IMR-90 (cell line): ENCODE measurements around the gene ENTPD1. TPM values are rescaled to one million over a fixed set of nuclear protein-coding genes. Genes with fewer than 3 reads are reported as not detected.

ENCODE experiments used
- ATAC-seq: fragments of 200-7000 bp; cut with Tn5 transposase; 2 replicates; pipeline ENCODE4 v1.9.1; 2020; ENCODE audit warnings: low read depth, mild to moderate bottlenecking, moderate library complexity
- BruUV-seq: library from RNA; stranded (reverse); fragments of 400-500 nt; replicated peaks from 2 replicates; lab custom pipeline; 2021; lab: Mats Ljungman, UMichigan
- CTCF ChIA-PET: fragments of 300-600 bp; formaldehyde crosslinking; extraction: SDS; loops from one replicate; lab custom pipeline; 2021; ENCODE audit warnings: antibody characterized with exemption; lab: Yijun Ruan, JAX
- POLR2A ChIA-PET: fragments of 300-600 bp; sonication (Branson Sonifier 250); formaldehyde crosslinking; loops from one replicate; lab custom pipeline; 2022; ENCODE audit warnings: antibody characterized with exemption; ENCODE audit not compliant: unreplicated experiment; lab: Charles Lee
- DNase-seq: peaks from one replicate; pipeline ENCODE4 v3.0.0; 2013
- H2AFZ ChIP-seq: replicated peaks from 2 replicates; pipeline ENCODE3; 2013; ENCODE audit warnings: low read length, mild to moderate bottlenecking; ENCODE audit not compliant: poor library complexity
- H2AK5ac ChIP-seq: 2 replicates; pipeline ENCODE4 v1.6.1; 2013; ENCODE audit warnings: low read depth, low read length, inconsistent platforms
- H2AK9ac ChIP-seq: replicated peaks from 2 replicates; pipeline ENCODE3; 2013; ENCODE audit warnings: mild to moderate bottlenecking, low read depth, low read length, moderate library complexity; ENCODE audit not compliant: poor library complexity
- H2BK120ac ChIP-seq: 2 replicates; pipeline ENCODE4 v1.6.1; 2013; ENCODE audit warnings: low read depth, low read length, inconsistent platforms
- H2BK15ac ChIP-seq: 3 replicates; pipeline ENCODE4 v1.6.1; 2013; ENCODE audit warnings: low read depth, low read length, inconsistent platforms
- H2BK20ac ChIP-seq: 2 replicates; pipeline ENCODE4 v1.6.1; 2013; ENCODE audit warnings: low read depth, mild to moderate bottlenecking, inconsistent platforms, low read length, moderate library complexity
- H2BK5ac ChIP-seq: 2 replicates; pipeline ENCODE4 v1.6.1; 2013; ENCODE audit warnings: mild to moderate bottlenecking, low read depth, low read length, inconsistent platforms; ENCODE audit not compliant: poor library complexity, severe bottlenecking
- H3K14ac ChIP-seq: replicated peaks from 2 replicates; pipeline ENCODE4 v1.6.1; 2013; ENCODE audit warnings: low read depth, low read length, inconsistent platforms
- H3K18ac ChIP-seq: 2 replicates; pipeline ENCODE4 v1.6.1; 2013; ENCODE audit warnings: low read depth, low read length, control low read depth
- H3K23ac ChIP-seq: 2 replicates; pipeline ENCODE4 v1.6.1; 2013; ENCODE audit warnings: low read depth, low read length, inconsistent platforms
- H3K27ac ChIP-seq: 2 replicates; pipeline ENCODE4 v1.5.1; 2013; ENCODE audit warnings: mild to moderate bottlenecking, control low read depth, low read length; ENCODE audit not compliant: insufficient read depth
- H3K27me3 ChIP-seq: 2 replicates; pipeline ENCODE4 v1.6.1; 2013; ENCODE audit warnings: low read length; ENCODE audit not compliant: control insufficient read depth, insufficient read depth
- H3K36me3 ChIP-seq: 2 replicates; pipeline ENCODE4 v1.6.1; 2013; ENCODE audit warnings: low read length, mixed read lengths; ENCODE audit not compliant: control insufficient read depth, insufficient read depth
- H3K4ac ChIP-seq: 2 replicates; pipeline ENCODE4 v1.6.1; 2013; ENCODE audit warnings: low read depth, low read length, inconsistent platforms
- H3K4me1 ChIP-seq: 2 replicates; pipeline ENCODE4 v1.6.1; 2013; ENCODE audit warnings: low read length, mixed read lengths; ENCODE audit not compliant: control insufficient read depth, insufficient read depth
- H3K4me2 ChIP-seq: 2 replicates; pipeline ENCODE4 v1.6.1; 2013; ENCODE audit warnings: low read depth, mild to moderate bottlenecking, control low read depth, low read length, moderate library complexity
- H3K4me3 ChIP-seq: 2 replicates; pipeline ENCODE4 v1.5.1; 2013; ENCODE audit warnings: low read depth, mild to moderate bottlenecking, control low read depth, low read length, moderate library complexity; ENCODE audit not compliant: insufficient read depth
- H3K56ac ChIP-seq: 2 replicates; pipeline ENCODE4 v1.6.1; 2013; ENCODE audit warnings: low read length, inconsistent platforms; ENCODE audit not compliant: insufficient read depth; ENCODE audit errors: extremely low read depth
- H3K79me1 ChIP-seq, 2 experiments: 2 replicates each; pipeline ENCODE4 v1.6.1; 2013; ENCODE audit warnings: low read length in 2 of 2, inconsistent platforms in 1 of 2, low read depth in 1 of 2
- H3K9ac ChIP-seq: 2 replicates; pipeline ENCODE4 v1.6.1; 2013; ENCODE audit warnings: low read depth, low read length, control low read depth
- H3K9me1 ChIP-seq: 2 replicates; pipeline ENCODE4 v1.6.1; 2013; ENCODE audit warnings: low read length, inconsistent platforms; ENCODE audit not compliant: insufficient read depth
- H3K9me3 ChIP-seq: 2 replicates; pipeline ENCODE4 v1.6.1; 2013; ENCODE audit warnings: low read length; ENCODE audit not compliant: control insufficient read depth, insufficient read depth
- H4K20me1 ChIP-seq: 2 replicates; pipeline ENCODE4 v1.6.1; 2013; ENCODE audit warnings: low read length, inconsistent platforms; ENCODE audit not compliant: insufficient read depth
- H4K5ac ChIP-seq: 2 replicates; pipeline ENCODE4 v1.6.1; 2013; ENCODE audit warnings: mild to moderate bottlenecking, low read depth, low read length, control low read depth
- H4K8ac ChIP-seq, 2 experiments: 2 replicates each; pipeline ENCODE4 v1.6.1; 2013; ENCODE audit warnings: low read depth in 2 of 2, low read length in 2 of 2, control low read depth in 1 of 2, inconsistent platforms in 1 of 2
- H4K91ac ChIP-seq: 2 replicates; pipeline ENCODE4 v1.6.1; 2013; ENCODE audit warnings: low read depth, low read length, inconsistent platforms; ENCODE audit not compliant: insufficient read depth
- BHLHE40 ChIP-seq: fragments of 150-350 bp; IDR thresholded peaks from 2 replicates; pipeline ENCODE4 v1.6.1; 2016; ENCODE audit warnings: mild to moderate bottlenecking, low read depth, low read length
- FOS ChIP-seq: fragments of 150-350 bp; IDR thresholded peaks from 2 replicates; pipeline ENCODE4 v1.6.1; 2016; ENCODE audit warnings: low read depth, low read length
- MAFK ChIP-seq: IDR thresholded peaks from 2 replicates; pipeline ENCODE4 v1.6.1; 2012; ENCODE audit warnings: low read depth, low read length, improper control_type of control experiment
- POLR2A ChIP-seq: IDR thresholded peaks from 2 replicates; pipeline ENCODE4 v1.6.1; 2012; ENCODE audit warnings: mild to moderate bottlenecking, low read depth, low read length
- WGBS, 2 experiments: methylation state at CpG; one replicate each; pipeline versions ENCODE4 v1.1.5 to v1.1.7; 2013; ENCODE audit warnings: missing lambda C conversion rate in 2 of 2; ENCODE audit not compliant: insufficient read length in 1 of 2; ENCODE audit errors: extremely low coverage in 2 of 2; 5-methylcytosine and 5-hydroxymethylcytosine counted together
- dilution Hi-C: fragments of 300-500 bp; cut with HindIII; formaldehyde crosslinking; loops from one replicate; pipeline ENCODE4 v1.14.3; 2018; ENCODE audit warnings: low sequenced_read_pairs; ENCODE audit not compliant: unreplicated experiment
- in situ Hi-C: fragments of 300-500 bp; cut with MboI; formaldehyde crosslinking; loops from 3 replicates; pipeline ENCODE4 v1.14.3; 2019; ENCODE audit warnings: low sequenced_read_pairs, inconsistent platforms, mixed read lengths
- intact Hi-C: fragments of 100-400 bp; cut with micrococcal nuclease; formaldehyde crosslinking; loops from 2 replicates; pipeline ENCODE4 v1.10.0; 2022
- polyA plus RNA-seq, 3 experiments: library from polyadenylated mRNA; depleted of rRNA; stranded (reverse); fragments of >200 nt; gene quantifications; 2 replicates each; pipeline ENCODE4 v1.2.3, GENCODE V29; 2012; ENCODE audit warnings: low replicate concordance in 1 of 3
- total RNA-seq: library from RNA; depleted of rRNA; stranded (reverse); fragments of >200 nt; gene quantifications from 2 replicates; pipeline ENCODE4 v1.2.3, GENCODE V29; 2012
- TF ChIP-seq, protein P1 (sequence below): conservative IDR thresholded peaks from 2 replicates; pipeline ENCODE4 v1.5.1; 2012; ENCODE audit warnings: mild to moderate bottlenecking, low read depth, low read length, improper control_type of control experiment
- TF ChIP-seq, protein P2 (sequence below): fragments of 150-350 bp; IDR thresholded peaks from 2 replicates; pipeline ENCODE4 v1.6.1; 2016; ENCODE audit warnings: low read depth, mild to moderate bottlenecking, low read length, moderate library complexity, borderline replicate concordance

ENTPD1 gene
- total and polyA plus RNA-seq, 2 of the 4 experiments (the other 2 are of a cell fraction): under 0.01 TPM; not detected in 1

DNA sequence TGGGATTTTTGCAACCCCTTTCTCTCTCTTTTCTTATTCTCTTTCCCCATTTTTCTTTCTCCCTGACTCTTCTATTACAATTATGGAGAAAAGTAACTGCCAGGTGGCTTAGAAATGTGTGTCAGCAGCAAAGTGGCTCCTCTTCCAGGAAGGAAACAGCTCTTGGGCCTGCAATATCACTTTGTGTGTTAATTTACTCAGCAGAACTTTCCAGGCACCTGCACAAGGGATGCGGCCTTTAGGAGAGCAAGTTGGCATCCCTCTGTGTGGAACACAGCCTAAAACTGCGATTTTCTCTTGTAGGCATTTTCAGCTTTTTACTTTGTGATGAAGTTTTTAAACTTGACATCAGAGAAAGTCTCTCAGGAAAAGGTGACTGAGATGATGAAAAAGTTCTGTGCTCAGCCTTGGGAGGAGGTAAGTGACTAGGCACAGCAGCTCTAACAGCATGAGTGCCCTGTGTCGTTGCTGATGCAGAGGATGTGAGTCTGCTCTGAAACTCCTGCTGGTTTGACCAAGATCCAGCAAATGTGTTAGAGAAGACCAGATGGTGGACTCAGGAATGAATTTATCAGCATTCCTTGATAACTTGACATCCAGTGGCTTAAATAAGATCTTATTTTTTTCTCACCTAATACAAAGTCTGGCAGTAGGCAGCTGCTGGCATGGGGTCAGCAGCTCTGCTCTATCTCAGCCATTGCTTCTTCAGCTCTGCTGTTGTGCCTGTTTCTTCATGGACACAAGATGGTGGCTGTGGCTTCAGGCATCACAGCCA is 104.4 kb downstream of the ENTPD1 start:
- H3K9ac ChIP-seq: no peak overlapping the region
- ATAC-seq (no peak), DNase-seq (peak; percentile 20)
- ChIA-PET POLR2A (no interaction called here), CTCF (interaction anchor here (0.8 to 3.7 kb wide), 2 partner anchors 12 to 167 kb away, joined by 3 to 10 read pairs; partner anchors contain the start of gene TCTN3)
- no peaks in the 10 kb centered on the region for H4K20me1 ChIP-seq
- H3K36me3 ChIP-seq: no peaks in the 10 kb centered on the region
- no peak overlapping the region for H3K23ac ChIP-seq
- no peak overlapping the region for H3K4ac ChIP-seq
- H3K56ac ChIP-seq: no peak overlapping the region
- H2BK20ac ChIP-seq: no peak overlapping the region
- H4K5ac ChIP-seq: no peak overlapping the region
- no peak overlapping the region for H3K18ac ChIP-seq
- in situ Hi-C loops: no loop called here
- no peak overlapping the region for H3K4me2 ChIP-seq
- no peak overlapping the region for H2AK5ac ChIP-seq
- no peak overlapping the region for H2BK15ac ChIP-seq
- no peaks in the 10 kb centered on the region for H3K27me3 ChIP-seq
- no peaks in the 10 kb centered on the region for H3K79me1 ChIP-seq
- H2AK9ac ChIP-seq: no peak overlapping the region
- no peaks in the 10 kb centered on the region for H3K9me3 ChIP-seq
- no TSS peak for BruUV-seq
- intact Hi-C loops: loop anchor here (10.0 kb wide), 1 partner anchor 426 kb away; no protein-coding TSS in a partner anchor
- H2BK120ac ChIP-seq: no peak overlapping the region
- peaks cover 2% of the 10 kb centered on the region; the same call in 1 of the 2 replicates for H3K4me1 ChIP-seq
- H4K8ac ChIP-seq: no peak overlapping the region
- no peak overlapping the region for H2BK5ac ChIP-seq
- no peak overlapping the region for H3K4me3 ChIP-seq
- no peak overlapping the region for H2AFZ ChIP-seq
- no peaks in the 10 kb centered on the region for H3K9me1 ChIP-seq
- no peak overlapping the region for H4K91ac ChIP-seq
- dilution Hi-C loops: no loop called here
- 56% methylated on average over 2 of the region's 3 CpGs; no CpG with 5 or more reads in 1 of the 2 experiments for WGBS, 2 experiments
- H3K27ac ChIP-seq: no peak overlapping the region
- no peak for TF ChIP-seq FOS
- TF ChIP-seq, protein P1, sequence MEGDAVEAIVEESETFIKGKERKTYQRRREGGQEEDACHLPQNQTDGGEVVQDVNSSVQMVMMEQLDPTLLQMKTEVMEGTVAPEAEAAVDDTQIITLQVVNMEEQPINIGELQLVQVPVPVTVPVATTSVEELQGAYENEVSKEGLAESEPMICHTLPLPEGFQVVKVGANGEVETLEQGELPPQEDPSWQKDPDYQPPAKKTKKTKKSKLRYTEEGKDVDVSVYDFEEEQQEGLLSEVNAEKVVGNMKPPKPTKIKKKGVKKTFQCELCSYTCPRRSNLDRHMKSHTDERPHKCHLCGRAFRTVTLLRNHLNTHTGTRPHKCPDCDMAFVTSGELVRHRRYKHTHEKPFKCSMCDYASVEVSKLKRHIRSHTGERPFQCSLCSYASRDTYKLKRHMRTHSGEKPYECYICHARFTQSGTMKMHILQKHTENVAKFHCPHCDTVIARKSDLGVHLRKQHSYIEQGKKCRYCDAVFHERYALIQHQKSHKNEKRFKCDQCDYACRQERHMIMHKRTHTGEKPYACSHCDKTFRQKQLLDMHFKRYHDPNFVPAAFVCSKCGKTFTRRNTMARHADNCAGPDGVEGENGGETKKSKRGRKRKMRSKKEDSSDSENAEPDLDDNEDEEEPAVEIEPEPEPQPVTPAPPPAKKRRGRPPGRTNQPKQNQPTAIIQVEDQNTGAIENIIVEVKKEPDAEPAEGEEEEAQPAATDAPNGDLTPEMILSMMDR: no peak
- no peak for TF ChIP-seq MAFK
- no peak for TF ChIP-seq POLR2A
- no peak for TF ChIP-seq BHLHE40
- TF ChIP-seq, protein P2, sequence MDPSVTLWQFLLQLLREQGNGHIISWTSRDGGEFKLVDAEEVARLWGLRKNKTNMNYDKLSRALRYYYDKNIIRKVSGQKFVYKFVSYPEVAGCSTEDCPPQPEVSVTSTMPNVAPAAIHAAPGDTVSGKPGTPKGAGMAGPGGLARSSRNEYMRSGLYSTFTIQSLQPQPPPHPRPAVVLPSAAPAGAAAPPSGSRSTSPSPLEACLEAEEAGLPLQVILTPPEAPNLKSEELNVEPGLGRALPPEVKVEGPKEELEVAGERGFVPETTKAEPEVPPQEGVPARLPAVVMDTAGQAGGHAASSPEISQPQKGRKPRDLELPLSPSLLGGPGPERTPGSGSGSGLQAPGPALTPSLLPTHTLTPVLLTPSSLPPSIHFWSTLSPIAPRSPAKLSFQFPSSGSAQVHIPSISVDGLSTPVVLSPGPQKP: no peak
- no peak overlapping the region for H3K14ac ChIP-seq
